ENCODE results near the gene TMCO6.

GRCh38 chr5:140611020-140611521, 28.2 kb upstream of the TMCO6 start:
- TF ChIP-seq CTCF (IDR thresholded peaks at IDR 0.05; ENCODE audit: low read length) (no peak), EZH2 (IDR thresholded peaks at IDR 0.05; ENCODE audit: borderline replicate concordance, low read length) (no peak)
